ENCODE data around the gene PPP4R2.
A peak's percentile ranks its signal among the peaks of the same experiment; 100 is the strongest.
"Not testable (repeated sequence)": the region's sequence is repeated elsewhere in the genome, so short reads cannot be mapped to it uniquely, and the experiment has no call there.

The PPP4R2 gene

DNA sequence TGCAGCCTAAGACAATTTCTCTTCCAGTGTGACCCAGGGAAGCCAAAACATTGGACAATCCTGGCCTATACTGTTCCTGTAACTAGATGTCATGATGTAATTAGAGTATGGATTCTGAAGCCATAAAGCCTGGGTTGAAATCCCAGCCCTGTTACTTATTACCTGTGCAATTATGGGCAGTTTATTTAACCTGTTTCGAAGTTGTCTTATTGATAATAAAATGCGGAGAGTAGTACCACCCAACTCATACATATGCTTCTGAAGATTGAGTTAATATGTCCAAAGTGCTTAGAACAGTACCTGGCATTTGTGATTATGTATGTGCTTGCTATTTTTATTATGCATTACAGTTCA is 30.1 kb downstream of the PPP4R2 start:
- no peak for DNase-seq

DNA sequence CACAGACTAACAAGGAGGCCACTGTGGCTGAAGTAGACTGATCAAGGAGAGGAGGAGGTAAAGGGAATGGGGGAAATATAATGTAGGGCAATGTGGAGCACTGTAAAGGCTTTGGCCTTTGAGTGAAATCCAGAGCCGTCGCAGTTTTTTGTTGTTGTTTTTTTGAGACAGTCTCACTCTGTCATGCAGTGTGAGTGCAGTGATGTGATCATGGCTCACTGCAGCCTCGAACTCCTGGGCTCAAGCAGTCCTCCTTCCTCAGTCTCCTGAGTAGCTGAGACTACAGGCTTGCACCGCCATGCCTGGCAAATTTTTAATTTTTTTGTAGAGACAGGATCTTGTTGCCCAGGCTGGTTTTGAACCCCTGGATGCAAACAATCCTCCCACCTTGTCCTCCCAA is 32.2 kb downstream of the PPP4R2 start:
- DNase-seq, result no peak

DNA sequence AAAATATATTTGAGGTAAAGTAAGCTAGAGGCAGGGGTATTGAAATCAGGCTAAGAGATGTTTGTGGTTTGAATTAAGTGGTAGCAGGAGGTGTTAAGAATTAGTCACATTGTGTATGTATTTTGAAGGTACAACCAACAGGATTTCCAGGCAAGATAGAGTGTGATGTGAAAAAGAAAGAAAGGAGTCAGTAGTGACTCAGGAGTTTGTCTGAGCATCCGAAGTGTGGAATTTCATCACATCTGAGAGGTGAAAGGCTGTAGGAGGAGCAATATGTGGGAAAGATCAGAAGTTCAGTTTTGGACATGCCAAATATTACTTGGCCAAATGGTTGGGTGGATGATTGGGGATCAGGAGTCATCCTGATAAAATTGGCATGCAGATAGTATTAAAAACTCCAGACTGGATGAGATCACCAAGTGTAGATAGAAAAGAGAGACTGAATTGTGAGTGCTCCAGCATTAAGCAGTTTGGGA is 32.7 kb downstream of the PPP4R2 start:
- DNase-seq, result peak; percentile 26

DNA sequence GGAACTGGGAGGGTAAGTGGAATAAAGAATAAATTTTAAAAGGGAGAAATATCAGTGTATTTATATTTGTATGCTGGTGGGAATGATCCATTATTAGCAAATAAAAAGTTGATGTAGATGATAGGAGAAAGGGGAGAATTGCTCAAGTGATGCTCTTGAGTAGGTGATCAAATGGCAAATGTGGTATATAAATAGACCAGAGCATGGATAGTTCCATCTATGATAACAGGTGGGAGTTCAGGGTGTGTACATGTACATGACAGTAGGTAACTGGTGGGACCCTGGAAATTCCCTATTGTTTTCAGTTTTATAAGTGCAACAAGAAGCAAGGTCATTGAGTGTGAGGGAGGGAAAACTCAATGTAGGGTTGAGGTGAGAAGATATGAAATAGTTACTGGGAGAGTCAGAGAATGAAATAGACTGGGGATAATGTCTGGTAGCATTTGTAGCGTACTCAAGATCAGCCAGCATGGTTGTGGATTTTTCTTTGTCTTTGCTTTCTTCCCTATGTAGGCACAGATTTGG is 33.5 kb downstream of the PPP4R2 start:
- no peak for DNase-seq

DNA sequence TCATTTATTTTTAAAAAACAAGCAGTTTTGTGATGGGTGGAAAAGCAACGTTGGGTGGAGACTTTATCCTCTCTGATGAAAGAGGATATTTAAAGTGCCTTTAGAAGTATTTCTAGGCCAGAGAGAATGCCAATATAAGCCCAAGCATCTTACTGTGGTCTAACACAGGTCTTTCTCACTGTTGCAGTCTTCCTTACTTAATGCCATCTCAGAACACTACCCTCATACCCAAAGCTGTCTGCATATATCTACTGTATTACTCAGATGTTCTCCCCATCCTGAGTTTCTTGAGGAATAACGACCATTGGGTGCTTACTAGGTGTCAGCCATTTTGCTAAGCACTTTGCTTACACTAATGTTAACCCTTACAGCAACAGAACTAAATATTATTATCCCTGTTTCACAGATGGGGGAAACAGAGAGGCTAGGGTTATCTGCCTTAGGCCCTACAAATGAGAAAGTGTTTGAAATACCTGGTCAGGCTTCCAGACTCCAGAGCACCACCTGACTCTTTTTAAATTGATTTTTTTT is 35.0 kb downstream of the PPP4R2 start:
- DNase-seq, result no peak

DNA sequence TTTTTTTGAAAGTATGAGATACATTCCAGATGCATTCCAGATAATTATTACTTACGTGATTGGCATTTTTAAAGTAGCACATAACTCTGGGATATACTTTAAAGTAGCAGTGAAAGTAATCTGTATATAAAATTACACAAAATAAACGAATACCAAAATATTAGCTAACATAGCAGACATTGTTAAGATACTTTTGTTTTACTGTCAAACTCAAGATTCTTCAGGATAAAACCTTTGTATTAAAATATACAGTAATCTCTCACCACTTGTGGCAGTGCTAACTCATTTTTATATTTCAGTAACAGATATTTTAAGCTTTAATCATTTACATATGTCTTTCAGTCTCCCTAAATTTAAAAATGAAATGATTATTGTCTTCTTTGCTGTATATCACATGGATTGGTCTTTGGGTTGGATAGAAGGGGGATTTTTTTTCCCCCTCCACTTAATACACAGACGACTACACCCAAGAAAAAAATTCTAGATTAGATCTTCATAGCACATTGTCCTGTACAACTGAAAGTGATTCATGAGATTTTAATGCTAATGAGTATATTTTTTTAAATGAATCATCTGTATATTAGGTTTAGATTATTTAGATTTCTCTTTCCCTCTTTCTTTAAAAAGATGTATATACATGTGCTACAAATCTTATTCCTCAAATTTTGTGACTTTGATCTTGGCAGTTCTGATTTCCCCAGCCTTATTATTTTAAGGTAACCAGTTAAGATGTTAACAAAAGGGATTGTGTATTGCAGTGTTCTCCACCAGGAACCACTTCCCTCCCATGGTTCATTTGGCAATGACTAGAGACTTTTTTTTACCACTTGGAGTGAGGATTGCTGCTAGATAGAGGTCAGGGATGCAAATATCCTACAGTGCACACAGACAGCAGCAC is 40.3 kb downstream of the PPP4R2 start:
- no peak for DNase-seq

DNA sequence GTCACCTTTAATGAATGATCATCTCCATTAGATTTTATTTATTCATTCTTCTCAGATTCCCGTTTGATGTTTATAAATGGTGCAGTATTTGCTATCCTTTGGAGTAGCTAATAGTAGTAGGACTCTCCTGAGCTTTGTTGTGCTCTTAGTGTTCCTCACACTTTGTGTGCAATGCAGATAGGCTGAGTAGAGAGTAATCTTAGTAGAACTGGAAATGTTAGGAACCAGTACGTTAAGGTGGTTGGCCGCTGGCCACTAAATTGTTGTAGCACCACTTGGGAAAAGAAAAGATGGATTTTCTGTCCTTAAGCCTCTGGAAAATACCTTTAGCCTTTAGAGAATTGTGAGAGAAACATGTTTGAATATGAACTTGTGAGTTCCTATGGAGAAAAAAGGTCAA is 44.9 kb downstream of the PPP4R2 start:
- no peak for DNase-seq

DNA sequence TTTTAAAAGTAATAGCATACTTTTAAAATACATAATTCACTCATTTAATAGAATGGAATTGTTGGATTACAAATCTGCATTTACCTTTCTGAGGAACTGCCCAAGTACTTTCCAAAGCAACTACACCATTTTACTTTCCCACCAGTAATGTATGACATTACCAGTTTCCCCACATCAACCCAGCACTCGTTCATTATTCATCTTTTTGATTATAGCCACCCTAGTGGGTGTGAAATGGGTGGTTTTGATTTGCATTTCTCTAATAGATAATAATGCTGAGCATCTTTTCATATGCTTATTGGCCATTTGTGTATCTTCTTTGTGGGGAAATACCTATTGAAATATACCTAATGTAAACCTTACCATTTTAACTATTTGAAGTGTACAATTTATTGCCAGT is 46.8 kb downstream of the PPP4R2 start:
- no peak for DNase-seq

DNA sequence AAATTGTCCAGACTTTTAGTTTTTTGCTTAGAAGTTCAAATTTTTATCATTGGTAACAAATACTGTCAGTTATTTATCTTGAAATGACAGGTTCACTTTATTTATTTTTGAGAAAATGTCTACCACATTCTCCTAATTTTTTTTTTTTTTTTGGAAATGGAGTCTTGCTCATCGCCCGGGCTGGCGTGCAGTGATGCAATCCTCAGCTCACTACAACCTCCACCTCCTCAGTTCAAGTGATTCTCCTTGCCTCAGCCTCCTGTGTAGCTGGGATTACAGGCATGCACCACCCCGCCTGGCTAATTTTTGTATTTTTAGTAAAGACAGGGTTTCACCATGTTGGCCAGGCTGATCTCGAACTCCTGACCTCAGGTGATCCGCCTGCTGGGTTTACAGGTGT is 48.8 kb downstream of the PPP4R2 start:
- no peak for DNase-seq

DNA sequence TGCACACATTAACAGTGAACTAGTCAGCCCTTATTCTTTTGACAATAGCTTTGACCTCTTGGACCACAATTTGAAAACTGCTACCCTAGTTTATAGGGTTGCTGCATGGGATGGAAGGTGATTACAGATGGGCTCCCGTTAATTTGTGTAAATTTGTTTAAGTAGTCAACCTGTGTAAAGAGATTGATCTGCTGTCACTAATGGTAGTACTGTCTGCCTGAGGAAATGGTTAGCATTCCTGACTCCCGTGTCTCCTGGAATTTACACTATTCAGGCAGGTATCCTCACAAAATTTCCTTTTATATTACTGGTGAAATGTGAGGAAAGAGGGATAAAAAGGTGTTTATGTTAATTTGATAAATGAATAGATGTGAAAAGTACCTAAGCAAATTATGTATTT is 49.6 kb downstream of the PPP4R2 start:
- no peak for DNase-seq

DNA sequence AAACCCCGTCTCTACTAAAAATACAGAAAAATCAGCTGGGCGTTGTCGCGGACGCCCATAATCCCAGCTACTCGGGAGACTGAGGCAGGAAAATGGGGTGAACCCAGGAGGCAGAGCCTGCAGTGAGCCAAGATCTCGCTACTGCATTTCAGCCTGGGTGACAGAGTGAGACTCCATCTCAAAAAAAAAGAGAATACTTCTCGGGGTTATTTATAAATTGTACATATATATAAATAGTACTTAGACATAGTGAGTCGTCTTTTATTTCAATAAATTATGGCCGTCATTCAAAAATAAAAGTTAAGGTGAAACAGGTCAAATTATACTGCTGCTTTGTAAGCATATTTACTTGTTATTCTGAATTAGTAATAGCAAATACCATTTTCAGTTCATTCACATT is 52.7 kb downstream of the PPP4R2 start:
- no peak for DNase-seq

DNA sequence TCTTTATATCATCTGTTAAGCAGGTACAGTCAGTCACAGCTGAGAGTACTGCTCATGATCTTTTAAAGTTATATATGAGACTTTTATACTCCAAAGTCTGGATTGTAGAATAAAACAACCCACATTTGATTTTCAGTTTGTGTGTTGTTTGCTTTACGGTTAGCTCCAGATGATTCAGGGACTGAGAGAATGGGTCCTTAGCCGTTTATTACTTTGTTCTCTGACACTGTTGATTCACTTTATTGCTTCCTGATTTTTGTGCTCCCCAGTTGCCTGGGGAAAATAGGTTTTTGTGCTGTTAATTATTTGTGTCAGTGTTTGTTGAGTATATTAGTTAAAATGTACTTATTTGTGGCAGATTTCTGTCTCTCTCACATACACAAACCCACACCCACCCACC is 56.2 kb downstream of the PPP4R2 start:
- DNase-seq, result no peak

DNA sequence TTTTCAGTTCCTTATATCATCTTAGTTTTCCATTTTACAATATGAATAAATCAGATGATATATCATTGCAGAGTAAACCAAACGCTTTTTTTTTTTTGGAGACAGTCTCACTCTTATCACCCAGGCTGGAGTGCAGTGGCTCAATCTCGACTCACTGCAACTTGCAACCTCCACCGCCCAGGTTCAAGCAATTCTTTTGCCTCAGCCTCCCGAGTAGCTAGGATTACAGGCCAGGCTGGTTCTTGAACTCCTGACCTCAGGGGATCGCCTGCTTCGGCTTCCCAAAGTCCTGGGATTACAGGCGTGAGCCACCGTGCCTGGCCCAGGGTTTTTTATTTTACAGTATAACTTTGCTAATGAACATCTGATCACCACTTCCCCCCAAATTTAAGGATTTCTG is 59.0 kb downstream of the PPP4R2 start:
- no peak for DNase-seq

DNA sequence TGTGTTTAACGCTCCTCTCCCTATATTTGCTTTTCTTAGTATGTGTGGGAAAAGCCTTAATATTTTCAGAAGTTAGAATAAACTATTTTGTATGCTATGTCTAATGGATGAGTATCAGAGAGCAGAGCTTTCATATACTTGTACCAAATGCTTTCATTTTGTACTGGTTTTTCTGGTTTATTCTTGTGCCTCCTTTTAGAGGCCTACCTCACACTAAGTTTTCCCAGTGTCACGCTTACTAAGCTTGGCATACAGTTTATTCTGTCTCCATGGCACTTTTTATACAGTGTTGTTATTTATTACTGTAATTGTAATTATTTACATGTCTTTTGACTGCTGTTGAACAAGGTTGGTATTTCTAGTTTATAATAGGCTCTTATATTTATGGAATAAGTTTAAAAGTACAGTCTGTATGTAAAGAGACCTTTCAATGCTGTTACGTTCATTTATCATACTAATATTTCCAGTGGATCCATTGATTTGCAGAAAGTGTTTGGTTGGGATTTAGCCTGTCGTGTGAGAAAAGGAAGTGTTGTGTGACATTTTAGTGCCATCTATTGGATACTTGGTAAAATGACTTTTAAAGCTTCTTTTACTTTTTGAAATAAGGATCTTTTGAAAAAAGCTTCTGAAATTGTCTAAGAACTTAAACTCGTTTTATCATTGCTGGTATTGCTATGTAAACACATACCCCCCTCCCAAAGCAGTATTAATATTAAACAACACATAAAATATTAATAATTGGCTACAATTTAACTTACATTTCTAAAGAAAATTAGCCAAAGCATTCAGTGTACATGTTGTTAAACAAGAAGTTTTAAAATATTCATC is 59.6 kb downstream of the PPP4R2 start:
- peak; percentile 52 for DNase-seq

DNA sequence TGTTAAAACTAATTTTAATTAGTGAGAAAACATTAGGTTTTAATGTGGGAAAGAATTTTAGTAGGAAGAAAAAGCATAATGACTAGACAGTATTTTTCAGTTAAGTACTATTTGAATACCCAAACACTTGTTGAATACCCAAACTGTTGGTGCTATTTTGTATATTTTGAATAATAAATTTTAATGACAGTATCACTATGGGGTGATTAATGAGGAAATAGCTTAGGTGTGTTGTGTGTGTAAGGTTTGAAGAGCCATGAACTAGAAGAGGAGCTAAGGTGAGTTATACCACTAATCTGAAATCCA is 60.2 kb downstream of the PPP4R2 start:
- no peak for DNase-seq

DNA sequence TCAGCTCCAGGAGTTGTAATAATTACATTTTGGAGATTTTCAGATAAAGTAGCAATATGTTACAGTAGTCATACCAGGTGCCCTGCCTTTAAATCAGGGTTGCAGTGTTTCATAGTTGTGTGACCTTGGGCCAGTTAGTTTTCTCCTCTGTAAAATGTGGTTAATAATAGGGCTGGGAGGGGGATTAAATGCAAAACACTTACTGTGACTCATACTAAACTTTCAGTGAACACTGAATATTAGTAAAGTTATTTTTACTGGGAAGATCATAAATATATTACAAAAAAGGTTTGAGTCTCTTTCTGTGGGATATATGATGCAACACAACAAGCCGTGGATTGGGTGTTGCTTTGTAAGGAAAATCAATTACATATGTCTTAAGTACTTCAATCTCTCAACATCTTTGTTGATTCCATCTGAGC is 63.7 kb downstream of the PPP4R2 start:
- no peak for DNase-seq

DNA sequence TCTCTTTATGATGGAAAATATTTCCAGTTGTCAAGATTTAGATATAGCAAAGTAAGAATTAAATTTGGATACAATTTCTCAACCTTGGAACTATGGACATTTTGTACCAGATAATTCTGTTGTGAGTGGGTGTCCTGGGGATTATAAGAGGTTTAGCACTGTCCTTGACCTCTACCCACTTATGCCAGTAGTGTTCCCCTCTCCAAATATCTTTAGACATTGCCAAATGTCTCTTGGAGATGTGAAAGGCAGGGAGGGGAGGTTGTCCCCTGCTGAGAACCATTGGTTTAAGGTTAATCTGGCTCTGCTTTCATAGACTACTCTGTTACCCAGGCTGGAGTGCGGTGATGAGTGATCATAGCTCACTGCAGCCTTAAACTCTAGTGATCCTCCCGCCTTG is 64.8 kb downstream of the PPP4R2 start, which contains the start of gene EBLN2:
EBLN2 (plus strand) TSS at position 244 of the 400 bp plus-strand sequence. CDS start 423 bp downstream, outside the sequence.
- no peak for DNase-seq

DNA sequence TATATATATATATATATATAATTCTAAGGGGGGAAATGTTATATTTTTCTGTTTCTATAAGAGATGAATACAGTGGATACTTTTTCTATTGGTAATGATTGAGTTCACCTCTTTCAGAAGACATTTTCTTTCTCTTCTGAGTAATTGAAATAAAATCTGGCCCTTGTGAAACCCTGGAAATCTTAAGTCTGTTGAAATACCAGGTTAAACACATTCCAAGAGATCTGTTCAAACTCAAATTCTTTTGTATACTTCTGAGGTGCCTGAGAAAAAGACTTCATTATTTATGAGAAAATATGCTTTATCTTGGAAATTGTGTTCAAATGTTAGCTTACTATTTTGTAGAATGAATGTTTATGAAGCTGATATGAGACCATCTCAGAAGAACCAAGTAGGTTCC is 69.6 kb downstream of the PPP4R2 start:
- DNase-seq, result not testable (repeated sequence)

DNA sequence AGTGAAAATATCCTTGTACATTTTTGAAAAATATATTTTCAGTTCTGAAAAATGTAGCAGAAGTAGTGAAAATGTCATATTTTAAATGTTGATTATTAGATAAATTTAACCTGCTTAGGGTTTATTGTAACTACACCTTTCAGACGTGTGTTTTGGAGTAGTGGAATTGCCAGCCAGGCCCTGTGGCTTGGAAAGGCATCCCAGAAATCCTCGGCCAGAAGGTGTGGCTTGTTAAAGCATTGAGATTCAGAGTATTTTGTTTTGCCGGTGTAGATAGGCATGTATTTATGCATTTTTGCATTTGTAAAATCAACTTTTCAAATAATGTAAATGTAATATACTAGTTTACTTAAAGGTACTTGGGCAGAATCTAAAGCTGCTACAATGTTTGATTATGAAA is 71.8 kb downstream of the PPP4R2 start:
- DNase-seq, result no peak

DNA sequence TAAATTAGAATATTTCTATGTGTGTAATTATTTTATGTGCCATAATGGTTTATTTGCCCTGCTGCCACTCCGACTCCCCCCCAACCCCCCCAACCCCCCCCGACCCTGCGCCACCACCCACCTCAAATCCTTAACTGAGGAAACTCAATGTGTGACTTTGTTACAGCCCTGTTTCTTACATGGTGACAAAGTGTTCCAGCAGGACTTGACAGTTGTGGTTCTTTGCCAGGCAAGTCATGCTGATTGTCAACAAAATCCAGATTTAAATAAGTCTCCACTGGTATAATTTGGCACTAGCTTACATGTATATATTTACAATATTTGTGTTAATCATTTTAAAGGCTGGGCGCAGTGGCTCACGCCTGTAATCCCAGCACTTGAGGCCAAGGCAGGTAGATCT is 72.6 kb downstream of the PPP4R2 start:
- DNase-seq, result no peak

DNA sequence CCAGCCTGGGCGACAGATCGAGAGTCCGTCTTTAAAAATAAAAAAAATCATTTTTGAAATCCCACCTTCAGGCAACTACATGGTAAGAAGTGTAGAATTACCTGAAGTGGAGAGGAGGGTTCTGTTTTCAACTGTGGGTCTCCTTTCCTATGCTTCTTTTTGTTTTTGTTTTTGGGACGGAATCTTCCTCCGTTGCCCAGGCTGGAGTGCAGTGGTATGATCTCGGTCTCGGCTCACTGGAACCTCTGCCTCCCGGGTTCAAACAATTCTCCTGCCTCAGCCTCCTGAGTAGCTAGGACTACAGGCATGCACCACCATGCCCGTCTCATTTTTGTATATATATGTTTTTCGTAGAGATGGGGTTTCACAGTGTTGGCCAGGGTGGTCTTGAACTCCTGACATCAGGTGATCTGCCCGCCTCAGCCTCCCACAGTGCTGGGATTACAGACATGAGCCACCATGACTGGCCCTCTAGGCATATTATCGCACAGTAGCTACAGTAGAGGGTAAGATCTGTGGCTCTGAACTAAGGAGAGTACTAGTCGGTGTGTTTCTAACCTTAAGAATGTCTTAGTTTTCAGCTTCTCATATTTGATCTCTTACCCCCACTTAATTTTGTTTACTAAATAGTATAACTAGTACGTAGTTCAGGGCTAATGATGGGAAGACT is 73.3 kb downstream of the PPP4R2 start:
- no peak for DNase-seq

DNA sequence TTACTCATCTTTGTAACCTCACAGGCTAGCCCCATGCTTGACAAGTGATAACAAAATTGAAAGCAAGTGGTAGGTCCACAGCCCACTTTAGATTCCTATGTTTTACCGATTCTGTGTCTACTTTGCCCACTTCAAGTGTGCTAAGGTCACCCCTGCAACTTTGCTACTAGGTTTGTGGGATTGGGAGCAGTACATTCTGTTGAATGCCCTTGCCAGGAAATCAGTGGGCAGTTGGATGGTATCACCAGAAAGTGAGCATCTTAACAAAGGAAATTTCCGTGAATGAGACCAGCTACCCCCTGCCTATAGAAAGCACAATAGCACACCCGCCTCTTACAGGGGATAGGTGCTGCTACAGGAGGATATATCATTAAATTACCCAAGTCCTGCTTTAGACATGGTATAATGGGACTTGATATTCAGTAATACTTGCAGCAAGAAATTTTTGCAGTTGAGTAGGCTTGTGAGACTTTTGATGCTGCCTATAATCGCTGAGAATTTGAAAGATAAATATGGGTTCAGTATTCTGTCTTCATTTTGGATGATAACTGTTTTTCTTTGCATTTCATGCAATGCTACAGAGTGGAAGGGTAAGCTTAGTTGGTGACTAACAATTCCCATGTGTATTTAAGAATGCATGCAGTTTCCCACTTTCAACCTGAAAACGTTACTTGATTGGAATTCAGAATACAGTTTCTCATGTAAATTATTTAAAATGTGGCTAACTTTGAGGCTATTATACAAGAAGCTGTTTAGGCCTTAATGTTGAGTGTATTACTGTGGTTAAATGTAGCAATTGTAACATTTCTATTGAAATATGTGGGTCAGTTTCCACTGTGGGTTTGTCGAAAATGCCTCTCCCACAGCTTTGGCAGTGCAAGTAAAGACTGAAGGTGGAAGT is 74.3 kb downstream of the PPP4R2 start:
- DNase-seq, result no peak

Data from inflammatory macrophage treated with lipopolysaccharide for 4 hours (primary cell).